ENCODE data around the gene ERRFI1.

Gene ERRFI1

GRCh38 chr1:8018492-8019228 lies 7.4 kb downstream of the ERRFI1 start:
- no peak for DNase-seq

DNA sequence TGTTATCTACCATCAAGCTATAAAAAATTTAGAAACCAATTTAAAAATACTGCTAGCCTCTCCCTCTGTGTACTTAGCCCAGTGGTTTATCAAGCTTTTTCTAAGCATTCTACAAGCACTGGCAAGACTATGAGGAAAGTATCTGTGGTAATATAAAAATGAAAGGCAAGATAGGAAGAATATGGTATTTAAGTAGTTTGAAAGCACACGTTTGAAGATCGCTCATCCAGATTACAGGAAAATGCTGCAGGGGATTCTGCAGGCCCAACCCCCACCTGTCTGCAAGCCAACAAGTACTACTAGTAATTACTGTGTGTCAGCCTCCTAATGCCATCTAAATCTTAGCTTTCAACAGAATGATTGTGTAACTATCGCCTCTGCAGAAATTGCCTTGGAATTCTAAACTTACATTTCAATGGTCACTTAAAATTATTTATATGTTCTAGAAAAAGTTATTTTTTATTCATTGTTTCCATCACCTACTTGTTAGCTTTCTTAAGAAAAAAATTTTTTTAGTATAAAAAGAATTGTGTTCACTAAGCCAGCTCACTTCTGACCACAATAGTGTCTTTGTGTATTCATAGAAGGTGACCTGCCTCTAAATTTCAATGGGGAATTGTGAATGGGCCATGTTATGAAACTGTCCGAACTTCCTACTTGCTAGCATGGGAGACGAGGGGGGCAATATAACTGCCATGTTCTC lies 8.5 kb downstream of the ERRFI1 start:
- no peak for DNase-seq

GRCh38 chr1:8016895-8017241 lies 9.2 kb downstream of the ERRFI1 start:
- no peak for DNase-seq

GRCh38 chr1:8016210-8016894 lies 9.8 kb downstream of the ERRFI1 start:
- no peak for DNase-seq

GRCh38 chr1:8015809-8016165 lies 10.3 kb downstream of the ERRFI1 start:
- no peak for DNase-seq

DNA sequence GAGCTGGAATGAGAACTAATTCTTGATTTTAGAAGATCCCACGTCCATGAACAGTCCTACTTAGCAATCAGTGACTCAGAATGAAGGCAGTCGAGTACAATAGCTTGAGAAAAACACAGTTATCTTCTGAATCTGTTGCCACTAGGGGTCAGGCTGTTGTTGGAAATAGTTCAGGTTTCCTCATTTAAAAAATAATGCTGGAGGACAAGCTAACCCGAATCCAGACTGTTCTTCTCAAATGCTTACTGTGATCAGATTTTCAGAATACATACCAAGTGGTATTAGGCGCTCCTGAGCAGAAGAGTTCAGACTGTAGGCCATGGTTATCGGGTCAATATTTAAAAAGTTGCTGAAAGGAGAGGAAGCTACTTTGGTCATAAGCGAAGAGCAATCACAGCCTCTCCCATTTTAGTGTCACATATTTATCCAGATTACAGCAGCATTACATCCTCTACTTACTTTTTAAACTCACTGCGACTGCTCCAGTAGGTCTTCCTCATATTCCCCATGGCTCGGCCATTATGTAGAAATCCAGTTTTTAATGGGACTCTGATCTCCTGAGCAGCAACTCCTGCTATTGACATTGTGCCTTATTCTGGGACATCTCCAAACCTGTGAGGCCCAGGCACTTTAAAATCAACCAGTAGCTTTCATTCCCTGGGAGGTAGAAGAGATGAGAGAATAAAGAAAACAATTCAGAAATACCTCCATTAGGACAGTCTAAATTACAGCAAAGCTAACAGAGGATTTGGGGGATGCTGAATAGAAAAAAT lies 10.9 kb downstream of the ERRFI1 start:
- no peak for DNase-seq

DNA sequence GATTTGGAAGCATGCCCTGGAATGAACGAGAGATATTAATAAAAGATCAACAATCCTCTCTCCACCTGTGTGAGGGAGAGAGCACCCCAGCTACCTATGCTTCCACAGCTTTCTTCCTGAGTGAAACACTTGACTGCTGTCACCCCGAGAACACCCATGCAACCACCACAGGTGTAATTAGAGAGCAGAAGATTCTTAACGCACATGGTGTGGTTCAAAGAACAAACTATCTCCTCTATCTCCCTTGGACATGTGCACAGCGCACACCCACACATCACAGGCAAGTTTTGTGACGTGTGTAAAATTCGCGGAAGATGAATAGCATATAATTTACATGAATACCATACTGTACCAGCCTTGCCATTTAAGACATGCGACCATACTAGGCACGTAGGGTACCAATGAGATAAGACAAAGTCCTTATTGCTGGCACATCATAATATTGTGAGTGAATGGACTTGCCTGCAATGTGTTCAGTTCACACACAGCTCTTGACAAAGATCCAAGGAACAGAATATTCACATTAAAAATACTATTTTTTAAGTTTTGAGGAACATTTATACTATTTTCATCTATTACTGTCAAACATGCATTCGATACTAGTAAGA lies 11.6 kb downstream of the ERRFI1 start:
- DNase-seq, result no peak

DNA sequence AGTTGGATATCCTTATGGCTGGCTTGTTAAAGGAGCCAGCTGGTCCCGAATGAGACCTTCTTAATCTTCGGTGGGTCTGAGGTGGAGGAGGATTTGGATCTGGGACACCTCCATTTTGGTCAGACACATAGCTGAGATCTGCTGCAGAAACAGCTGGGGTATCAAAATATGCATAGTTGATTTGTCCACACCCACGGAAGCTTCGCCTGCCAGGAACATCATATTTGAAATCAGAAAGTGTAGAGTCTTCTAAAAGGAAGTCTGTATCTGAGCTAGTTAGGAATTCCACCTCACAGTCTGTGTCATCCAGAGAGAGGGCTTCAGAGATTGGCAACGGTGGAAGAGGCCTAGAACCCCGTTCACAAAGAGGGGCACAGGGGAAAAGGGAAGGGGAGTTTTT lies 12.3 kb downstream of the ERRFI1 start:
- no peak for DNase-seq

- DNase-seq, result no peak
These were observed 12.7 kb downstream of the ERRFI1 start for GRCh38 chr1:8013399-8013798.

- DNase-seq, result no peak
These were observed 13.2 kb downstream of the ERRFI1 start for GRCh38 chr1:8012955-8013354.

DNA sequence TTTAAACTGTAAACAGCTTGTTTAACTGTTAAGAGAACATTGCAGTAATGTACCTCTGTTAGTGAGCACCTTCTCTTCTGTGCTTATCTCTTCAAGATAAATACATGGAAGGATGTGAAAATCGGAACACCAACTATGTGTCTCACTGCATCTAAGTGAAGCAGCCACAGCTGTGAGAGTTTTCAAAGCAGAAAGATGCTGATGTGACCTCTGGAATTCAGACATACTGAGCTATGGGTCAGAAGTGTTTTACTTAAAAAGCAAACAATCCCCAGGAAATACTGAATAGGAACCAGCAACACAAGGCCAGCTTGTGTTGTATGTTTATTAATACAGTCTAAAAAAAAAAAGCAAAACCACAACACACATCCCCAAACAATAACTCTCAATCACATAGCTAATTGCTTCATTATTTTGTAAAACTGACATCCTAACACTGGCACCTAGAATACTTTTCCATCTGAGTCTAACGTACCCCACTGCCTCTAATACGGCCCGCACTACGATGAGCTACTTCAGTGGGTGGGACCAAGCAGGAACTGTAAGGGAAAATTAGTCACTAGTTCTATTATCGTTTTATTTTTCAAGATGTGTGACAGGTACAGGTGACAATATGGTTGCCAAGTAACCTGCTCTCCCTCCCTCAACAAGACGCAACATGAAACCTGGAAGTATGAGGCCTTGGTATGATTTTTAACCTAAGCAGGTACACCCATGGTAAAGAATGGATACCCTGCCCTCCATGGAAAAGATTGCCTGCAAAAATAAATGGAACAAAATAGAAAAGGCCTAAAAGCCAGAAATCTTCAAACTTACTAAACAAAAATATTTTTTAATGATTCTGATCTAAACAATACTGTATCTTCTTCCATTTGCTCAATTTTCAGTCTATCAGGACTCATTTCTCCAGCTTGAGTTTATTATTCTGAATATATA lies 13.9 kb downstream of the ERRFI1 start:
- DNase-seq, result no peak

- DNase-seq, result no peak
These were observed 15.1 kb downstream of the ERRFI1 start for GRCh38 chr1:8011016-8011415.

DNA sequence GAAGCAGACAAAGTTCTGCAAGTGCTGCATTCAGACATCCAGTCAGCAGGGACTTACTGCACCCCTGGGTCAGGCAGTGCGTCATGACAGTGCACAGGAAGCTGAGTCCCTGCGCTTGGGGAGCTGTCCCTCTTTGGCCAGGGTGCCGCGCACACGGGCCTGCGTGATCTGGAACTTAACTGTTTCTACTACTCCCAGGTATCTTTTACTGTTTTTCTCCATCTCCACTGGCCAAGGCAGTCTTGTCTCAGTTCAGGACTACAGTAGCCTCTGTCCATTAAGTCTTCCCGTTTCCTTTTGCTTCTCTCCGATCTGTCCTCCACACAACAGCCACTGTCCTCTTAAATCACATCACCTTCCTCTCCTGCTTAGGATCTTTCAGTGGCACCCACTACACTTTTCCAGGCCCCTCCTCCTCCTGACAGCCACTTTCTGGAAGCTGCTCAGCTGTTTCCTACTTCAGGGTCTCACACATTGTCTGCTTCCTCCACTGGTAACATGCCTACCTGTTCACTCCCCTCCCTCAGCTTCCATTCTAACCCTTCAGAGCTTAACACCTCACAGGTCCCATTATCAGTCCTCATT lies 15.9 kb downstream of the ERRFI1 start:
- no peak for DNase-seq

DNA sequence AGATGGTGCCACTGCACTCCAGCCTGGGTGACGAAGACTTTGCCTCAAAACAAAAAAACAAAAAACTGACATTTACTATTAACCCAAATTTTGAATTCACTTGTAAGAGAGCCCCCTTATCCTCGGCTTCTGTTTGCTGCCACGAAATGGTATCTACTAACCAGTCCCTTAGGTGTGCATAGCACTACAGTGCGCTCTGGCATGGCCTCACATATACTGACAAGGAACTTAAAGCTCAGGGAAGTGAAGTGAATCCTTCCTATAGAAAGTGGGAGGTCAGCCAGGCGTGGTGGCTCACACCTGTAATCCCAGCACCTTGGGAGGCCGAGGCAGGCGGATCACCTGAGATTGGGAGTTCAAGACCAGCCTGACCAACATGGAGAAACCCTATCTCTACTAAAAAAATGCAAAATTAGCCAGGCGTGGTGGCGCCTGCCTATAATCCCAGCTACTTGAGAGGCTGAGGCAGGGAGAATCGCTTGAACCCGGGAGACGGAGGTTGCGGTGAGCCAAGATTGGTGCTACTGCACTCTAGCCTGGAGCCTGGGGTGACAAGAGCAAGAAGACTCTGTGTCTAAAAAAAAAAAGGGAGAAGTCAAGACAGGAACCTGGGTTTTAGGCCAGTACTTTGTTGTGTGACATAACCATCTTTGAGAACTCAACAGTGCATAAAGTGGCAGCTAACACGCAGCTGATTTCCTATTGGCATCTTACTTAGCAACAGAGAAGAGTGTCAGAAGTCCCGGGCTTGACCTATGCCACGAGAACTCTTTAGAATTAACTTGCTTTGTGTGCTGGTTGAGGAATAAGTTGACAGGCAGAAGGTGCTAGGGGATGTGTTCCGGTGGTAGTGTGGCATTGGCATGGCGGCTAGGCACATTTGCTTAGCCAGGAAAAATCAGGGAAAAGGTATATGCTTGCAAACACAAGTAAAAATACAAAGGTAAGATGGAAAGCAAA lies 16.8 kb downstream of the ERRFI1 start:
- no peak for DNase-seq

DNA sequence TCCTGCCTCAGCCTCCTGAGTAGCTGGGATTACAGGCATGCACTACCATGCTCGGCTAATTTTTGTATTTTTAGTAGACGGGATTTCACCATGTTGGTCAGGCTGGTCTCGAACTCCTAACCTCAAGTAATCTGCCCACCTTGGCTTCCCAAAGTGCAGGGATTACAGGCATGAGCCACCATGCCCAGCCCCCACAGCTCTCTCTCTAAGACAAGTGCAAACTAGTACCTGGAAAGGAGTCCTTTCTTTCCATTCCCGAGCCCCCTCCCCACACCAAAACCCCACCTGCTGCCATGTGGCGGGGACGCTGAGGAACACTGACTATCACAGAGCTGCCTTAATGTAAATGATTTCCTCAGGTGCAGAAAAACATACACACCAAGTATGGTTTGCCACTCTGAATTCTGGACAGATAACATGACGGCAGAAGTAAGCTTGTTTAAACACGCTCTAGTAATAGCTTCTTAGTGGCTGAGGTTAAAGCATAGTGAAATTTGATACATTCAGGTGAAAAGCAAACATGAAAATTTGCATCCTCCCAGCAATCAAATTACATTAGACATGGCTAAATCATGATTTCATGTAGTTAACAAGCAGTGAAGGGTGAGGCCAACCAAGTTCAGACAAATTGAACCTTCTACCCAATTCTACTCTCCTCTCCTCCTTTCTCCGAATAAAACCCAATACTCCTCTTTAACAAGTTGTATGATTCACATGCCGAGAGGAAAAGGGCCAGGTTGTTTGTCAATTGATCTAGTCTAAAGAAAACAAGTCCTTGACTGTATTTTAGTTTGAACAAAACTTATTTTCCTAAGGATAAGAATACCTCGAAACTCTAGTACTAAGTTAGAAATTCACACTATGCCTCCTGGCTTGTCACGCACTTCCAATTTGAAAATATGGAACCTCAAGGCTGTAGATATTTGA lies 19.8 kb downstream of the ERRFI1 start:
- no peak for DNase-seq

- no peak for DNase-seq
These were observed 21.1 kb downstream of the ERRFI1 start for GRCh38 chr1:8004803-8005573.

DNA sequence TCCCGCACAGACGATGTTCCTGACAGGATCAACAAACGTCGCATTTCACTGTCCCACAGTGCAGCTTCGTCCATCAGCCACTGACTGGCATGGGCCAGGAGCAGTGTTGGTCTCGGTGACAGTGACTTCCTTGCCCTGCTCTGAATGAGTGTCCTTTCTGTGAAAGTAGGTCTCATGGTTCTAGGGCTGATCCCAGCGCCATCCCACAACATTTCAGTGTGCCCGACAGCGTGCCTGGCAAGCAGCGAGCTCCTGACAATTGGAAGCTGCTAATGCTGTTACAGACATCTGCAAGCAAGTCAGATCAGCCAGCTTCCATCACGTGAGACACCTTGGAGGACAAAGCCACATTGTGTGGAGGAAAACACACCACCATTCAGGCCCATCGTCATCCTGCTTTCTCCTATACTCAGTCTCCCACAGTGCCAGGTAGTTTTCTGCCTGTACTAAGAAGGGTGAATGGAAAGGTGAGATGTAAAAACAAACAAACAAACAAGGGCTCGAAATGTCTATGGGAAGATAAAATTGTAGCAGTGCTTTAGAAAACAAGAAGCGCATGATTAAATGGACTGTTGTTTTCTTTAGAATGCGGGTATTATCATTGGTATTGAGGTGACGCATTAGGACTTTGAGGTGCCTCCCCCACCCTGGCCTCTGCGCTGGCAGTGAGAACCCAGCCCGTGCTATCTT lies 21.9 kb downstream of the ERRFI1 start:
- no peak for DNase-seq

Data from GDM1 (cell line).